ENCODE results near the gene TRMT6. TPM values are rescaled to one million over a fixed set of nuclear protein-coding genes. Genes with fewer than 3 reads are reported as not detected.

The TRMT6 gene
- total and polyA plus RNA-seq, 9 donors, result 7.6 to 12.1 (median 10.6) TPM

GRCh38 chr20:5979801-5980200 lies 29.5 kb upstream of the TRMT6 start:
- no peak overlapping the region for H3K27ac ChIP-seq (ENCODE audit: low read length)
- H3K9me3 ChIP-seq (replicated peaks; ENCODE audit: control insufficient read depth, low read depth, low read length), result no peaks in the 10 kb centered on the region
- peaks cover 31% of the 10 kb centered on the region for H3K36me3 ChIP-seq (ENCODE audit: control insufficient read depth, insufficient read depth, low read length)
- H3K4me1 ChIP-seq (ENCODE audit: control insufficient read depth, insufficient read depth, low read length), result no peaks in the 10 kb centered on the region
- H3K27me3 ChIP-seq (ENCODE audit: control insufficient read depth, insufficient read depth, low read length), result no peaks in the 10 kb centered on the region
- H3K4me3 ChIP-seq (ENCODE audit: low read length), result no peak overlapping the region
- WGBS (ENCODE audit: insufficient coverage), result 91% methylated on average over 4 of the region's 4 CpGs
- no peak for DNase-seq

GRCh38 chr20:5977975-5978374 lies 27.6 kb upstream of the TRMT6 start:
- H3K4me1 ChIP-seq (ENCODE audit: control insufficient read depth, insufficient read depth, low read length), result no peaks in the 10 kb centered on the region
- H3K36me3 ChIP-seq (ENCODE audit: control insufficient read depth, insufficient read depth, low read length), result peaks cover 38% of the 10 kb centered on the region
- H3K4me3 ChIP-seq (ENCODE audit: low read length), result no peak overlapping the region
- no peak for DNase-seq
- no CpG with 5 or more reads among the region's 1 CpG for WGBS (ENCODE audit: insufficient coverage)
- no peak overlapping the region for H3K27ac ChIP-seq (ENCODE audit: low read length)
- H3K27me3 ChIP-seq (ENCODE audit: control insufficient read depth, insufficient read depth, low read length), result no peaks in the 10 kb centered on the region
- H3K9me3 ChIP-seq (replicated peaks; ENCODE audit: control insufficient read depth, low read depth, low read length), result no peaks in the 10 kb centered on the region

GRCh38 chr20:5977223-5977622 lies 26.9 kb upstream of the TRMT6 start:
- WGBS (ENCODE audit: insufficient coverage), result no CpG with 5 or more reads among the region's 2 CpGs
- no peak overlapping the region for H3K27ac ChIP-seq (ENCODE audit: low read length)
- H3K36me3 ChIP-seq (ENCODE audit: control insufficient read depth, insufficient read depth, low read length), result peaks cover 38% of the 10 kb centered on the region
- H3K4me1 ChIP-seq (ENCODE audit: control insufficient read depth, insufficient read depth, low read length), result no peaks in the 10 kb centered on the region
- no peaks in the 10 kb centered on the region for H3K9me3 ChIP-seq (replicated peaks; ENCODE audit: control insufficient read depth, low read depth, low read length)
- H3K4me3 ChIP-seq (ENCODE audit: low read length), result no peak overlapping the region
- no peaks in the 10 kb centered on the region for H3K27me3 ChIP-seq (ENCODE audit: control insufficient read depth, insufficient read depth, low read length)
- no peak for DNase-seq

- Histone ChIP-seq H3K4me3 (ENCODE audit: low read length) (no peak overlapping the region), H3K4me1 (ENCODE audit: control insufficient read depth, insufficient read depth, low read length) (no peaks in the 10 kb centered on the region), H3K36me3 (ENCODE audit: control insufficient read depth, insufficient read depth, low read length) (peaks cover 38% of the 10 kb centered on the region), H3K27ac (ENCODE audit: low read length) (no peak overlapping the region), H3K9me3 (replicated peaks; ENCODE audit: control insufficient read depth, low read depth, low read length) (no peaks in the 10 kb centered on the region), H3K27me3 (ENCODE audit: control insufficient read depth, insufficient read depth, low read length) (no peaks in the 10 kb centered on the region)
- WGBS (ENCODE audit: insufficient coverage), result 100% methylated on average over 1 of the region's 2 CpGs
- no peak for DNase-seq
These were observed 25.4 kb upstream of the TRMT6 start for GRCh38 chr20:5975778-5976177.

- no peak overlapping the region for H3K27ac ChIP-seq (ENCODE audit: low read length)
- H3K4me1 ChIP-seq (ENCODE audit: control insufficient read depth, insufficient read depth, low read length), result no peaks in the 10 kb centered on the region
- WGBS (ENCODE audit: insufficient coverage), result no CpG with 5 or more reads among the region's 1 CpG
- no peak overlapping the region for H3K4me3 ChIP-seq (ENCODE audit: low read length)
- H3K27me3 ChIP-seq (ENCODE audit: control insufficient read depth, insufficient read depth, low read length), result no peaks in the 10 kb centered on the region
- DNase-seq, result no peak
- H3K36me3 ChIP-seq (ENCODE audit: control insufficient read depth, insufficient read depth, low read length), result peaks cover 38% of the 10 kb centered on the region
- H3K9me3 ChIP-seq (replicated peaks; ENCODE audit: control insufficient read depth, low read depth, low read length), result no peaks in the 10 kb centered on the region
These were observed 24.2 kb upstream of the TRMT6 start for GRCh38 chr20:5974531-5974930.

DNA sequence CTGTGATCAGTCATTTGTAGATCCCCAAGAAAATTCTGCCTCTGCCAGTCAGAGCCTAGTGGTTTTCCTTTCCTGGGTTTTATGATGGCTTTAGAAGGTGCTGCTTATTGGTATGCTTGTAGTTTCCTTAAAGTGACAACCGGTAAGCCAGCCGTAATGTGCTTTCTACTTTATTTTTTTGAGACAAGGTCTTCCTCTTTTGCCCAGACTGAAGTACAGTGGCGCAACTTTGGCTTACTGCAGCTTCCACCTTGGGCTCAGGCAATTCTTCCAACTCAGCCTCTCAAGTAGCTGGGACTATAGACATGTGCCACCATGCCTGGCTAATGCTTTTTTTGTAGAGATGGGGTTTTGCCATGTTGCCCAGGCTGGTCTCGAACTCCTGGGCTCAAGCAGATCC lies 23.6 kb upstream of the TRMT6 start:
- 94% methylated on average over 2 of the region's 4 CpGs for WGBS (ENCODE audit: insufficient coverage)

DNA sequence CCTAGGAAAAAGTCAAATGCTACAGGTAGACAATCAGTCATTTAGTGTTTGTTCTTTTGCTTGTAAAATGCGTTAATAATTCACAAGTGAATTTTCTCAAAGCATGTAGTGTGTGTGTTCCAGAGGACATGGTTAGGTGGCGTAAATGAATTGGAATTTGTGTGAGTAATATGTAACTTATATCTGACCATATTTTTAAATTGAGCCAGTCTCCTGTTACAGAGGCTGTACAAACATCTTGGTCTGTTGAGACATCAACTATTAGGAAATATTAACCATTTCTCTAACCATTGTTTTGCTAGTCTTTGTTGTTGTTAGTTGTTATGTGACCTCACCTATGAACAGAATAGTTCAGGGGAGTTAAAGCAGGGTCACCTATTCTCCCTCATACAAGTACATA lies 22.8 kb upstream of the TRMT6 start:
- DNase-seq, result no peak
- WGBS (ENCODE audit: insufficient coverage), result no CpG with 5 or more reads among the region's 2 CpGs
- Histone ChIP-seq H3K9me3 (replicated peaks; ENCODE audit: control insufficient read depth, low read depth, low read length) (no peaks in the 10 kb centered on the region), H3K27ac (ENCODE audit: low read length) (no peak overlapping the region), H3K36me3 (ENCODE audit: control insufficient read depth, insufficient read depth, low read length) (peaks cover 29% of the 10 kb centered on the region), H3K4me3 (ENCODE audit: low read length) (no peak overlapping the region), H3K27me3 (ENCODE audit: control insufficient read depth, insufficient read depth, low read length) (no peaks in the 10 kb centered on the region), H3K4me1 (ENCODE audit: control insufficient read depth, insufficient read depth, low read length) (no peaks in the 10 kb centered on the region)

More for the DNA sequence above, 23.6 kb upstream of the TRMT6 start:
- Histone ChIP-seq H3K9me3 (replicated peaks; ENCODE audit: control insufficient read depth, low read depth, low read length) (no peaks in the 10 kb centered on the region), H3K4me3 (ENCODE audit: low read length) (no peak overlapping the region), H3K27ac (ENCODE audit: low read length) (no peak overlapping the region), H3K27me3 (ENCODE audit: control insufficient read depth, insufficient read depth, low read length) (no peaks in the 10 kb centered on the region), H3K36me3 (ENCODE audit: control insufficient read depth, insufficient read depth, low read length) (peaks cover 35% of the 10 kb centered on the region), H3K4me1 (ENCODE audit: control insufficient read depth, insufficient read depth, low read length) (no peaks in the 10 kb centered on the region)
- peak; percentile 3 for DNase-seq

GRCh38 chr20:5971203-5971602 lies 20.9 kb upstream of the TRMT6 start:
- peaks cover 24% of the 10 kb centered on the region for H3K36me3 ChIP-seq (ENCODE audit: control insufficient read depth, insufficient read depth, low read length)
- H3K9me3 ChIP-seq (replicated peaks; ENCODE audit: control insufficient read depth, low read depth, low read length), result no peaks in the 10 kb centered on the region

DNA sequence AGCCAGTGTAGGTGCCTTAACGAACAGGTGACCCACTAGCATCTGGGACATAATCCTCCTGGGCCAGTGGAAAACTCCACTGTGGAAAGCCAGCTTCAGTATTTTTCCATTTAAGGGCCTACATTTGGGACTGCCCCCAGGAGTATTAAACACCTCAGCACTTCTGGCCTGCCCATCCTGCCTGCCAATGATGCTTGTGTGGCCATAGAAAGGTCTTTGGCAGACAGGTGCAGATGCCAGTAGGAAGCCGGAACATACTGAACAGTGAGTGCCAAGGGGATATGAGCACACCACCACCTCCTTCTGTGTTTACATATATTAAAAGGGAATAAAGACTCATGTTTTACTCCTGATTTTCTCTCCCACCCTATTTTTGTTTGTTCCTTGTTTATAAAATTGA lies 20.0 kb upstream of the TRMT6 start:
- no peak overlapping the region for H3K4me3 ChIP-seq (ENCODE audit: low read length)
- peaks cover 24% of the 10 kb centered on the region for H3K36me3 ChIP-seq (ENCODE audit: control insufficient read depth, insufficient read depth, low read length)
- H3K27ac ChIP-seq (ENCODE audit: low read length), result no peak overlapping the region
- no peaks in the 10 kb centered on the region for H3K4me1 ChIP-seq (ENCODE audit: control insufficient read depth, insufficient read depth, low read length)
- 100% methylated on average over 1 of the region's 2 CpGs for WGBS (ENCODE audit: insufficient coverage)
- no peak for DNase-seq
- no peaks in the 10 kb centered on the region for H3K9me3 ChIP-seq (replicated peaks; ENCODE audit: control insufficient read depth, low read depth, low read length)
- no peaks in the 10 kb centered on the region for H3K27me3 ChIP-seq (ENCODE audit: control insufficient read depth, insufficient read depth, low read length)

More at GRCh38 chr20:5971203-5971602, 20.9 kb upstream of the TRMT6 start:
- DNase-seq, result no peak
- no peaks in the 10 kb centered on the region for H3K4me1 ChIP-seq (ENCODE audit: control insufficient read depth, insufficient read depth, low read length)
- H3K27ac ChIP-seq (ENCODE audit: low read length), result no peak overlapping the region
- no peaks in the 10 kb centered on the region for H3K27me3 ChIP-seq (ENCODE audit: control insufficient read depth, insufficient read depth, low read length)
- no peak overlapping the region for H3K4me3 ChIP-seq (ENCODE audit: low read length)

DNA sequence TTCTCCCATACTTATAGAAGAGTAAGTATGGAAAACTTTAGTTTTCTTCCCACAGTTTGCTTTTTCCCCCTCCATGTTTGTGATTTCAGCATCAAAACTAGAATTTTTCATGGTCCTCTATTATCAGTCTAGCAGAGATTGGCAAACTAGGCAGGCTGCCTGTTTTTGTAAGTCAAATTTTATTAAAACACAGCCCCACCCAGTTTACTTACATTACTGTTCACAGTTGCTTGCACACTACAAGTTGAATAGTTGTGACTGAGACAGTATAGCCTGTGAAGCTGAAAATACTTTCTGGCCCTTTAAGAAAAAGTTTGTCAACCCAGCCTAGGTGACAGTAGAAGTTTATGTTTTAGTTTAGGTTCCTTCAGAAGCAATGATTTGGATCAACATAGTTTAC lies 19.6 kb upstream of the TRMT6 start:
- no peaks in the 10 kb centered on the region for H3K4me1 ChIP-seq (ENCODE audit: control insufficient read depth, insufficient read depth, low read length)
- no peaks in the 10 kb centered on the region for H3K27me3 ChIP-seq (ENCODE audit: control insufficient read depth, insufficient read depth, low read length)
- peaks cover 20% of the 10 kb centered on the region for H3K36me3 ChIP-seq (ENCODE audit: control insufficient read depth, insufficient read depth, low read length)
- DNase-seq, result no peak
- no peak overlapping the region for H3K4me3 ChIP-seq (ENCODE audit: low read length)
- no peaks in the 10 kb centered on the region for H3K9me3 ChIP-seq (replicated peaks; ENCODE audit: control insufficient read depth, low read depth, low read length)
- H3K27ac ChIP-seq (ENCODE audit: low read length), result no peak overlapping the region

- Histone ChIP-seq H3K4me3 (ENCODE audit: low read length) (no peak overlapping the region), H3K36me3 (ENCODE audit: control insufficient read depth, insufficient read depth, low read length) (peaks cover 20% of the 10 kb centered on the region), H3K27ac (ENCODE audit: low read length) (no peak overlapping the region), H3K27me3 (ENCODE audit: control insufficient read depth, insufficient read depth, low read length) (no peaks in the 10 kb centered on the region), H3K4me1 (ENCODE audit: control insufficient read depth, insufficient read depth, low read length) (no peaks in the 10 kb centered on the region), H3K9me3 (replicated peaks; ENCODE audit: control insufficient read depth, low read depth, low read length) (no peaks in the 10 kb centered on the region)
- no peak for DNase-seq
- WGBS (ENCODE audit: insufficient coverage), result 100% methylated on average over 1 of the region's 9 CpGs
These were observed 19.1 kb upstream of the TRMT6 start for GRCh38 chr20:5969348-5969935.
